HS-5 (cell line): ENCODE measurements around the gene NDUFB10.
"Not testable (repeated sequence)": the region's sequence is repeated elsewhere in the genome, so short reads cannot be mapped to it uniquely, and the experiment has no call there.

Experiments used
- DNase-seq: peaks from one replicate; pipeline ENCODE4 v3.0.0-alpha.2; 2012; ENCODE audit warnings: low read depth

The NDUFB10 gene

GRCh38 chr16:1959269-1960039, at the start of gene NDUFB10:
TSS of gene NDUFB10 (plus strand) at chr16:1959538. CDS start at chr16:1959625, 87 bp downstream.
- peak; percentile 43 for DNase-seq

- DNase-seq, result no peak
Observed at GRCh38 chr16:1909561-1910231, 49.6 kb upstream of the NDUFB10 start.

- DNase-seq, result no peak
Observed at GRCh38 chr16:1911467-1912214, 47.7 kb upstream of the NDUFB10 start.

DNA sequence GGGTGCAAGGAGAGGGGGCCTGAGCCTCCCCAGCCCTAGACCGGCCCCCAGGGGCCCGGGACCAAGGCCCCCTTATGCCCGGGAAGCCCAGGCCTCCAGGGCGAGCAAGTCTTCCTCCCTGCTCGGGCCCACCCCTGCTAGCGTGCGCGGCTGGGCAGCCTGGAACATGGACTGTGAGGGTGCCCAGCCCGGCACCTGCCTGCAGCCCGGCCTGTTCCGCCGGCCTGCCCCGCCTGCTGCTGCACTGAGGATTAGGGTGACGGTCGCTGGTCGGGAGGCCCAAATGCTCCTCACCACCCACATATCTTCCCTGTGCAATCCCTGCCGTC, 47.2 kb upstream of the NDUFB10 start:
- DNase-seq, result no peak

- DNase-seq, result no peak
Observed at GRCh38 chr16:1913327-1914083, 45.8 kb upstream of the NDUFB10 start.

GRCh38 chr16:1914084-1914608, 45.2 kb upstream of the NDUFB10 start:
- DNase-seq, result no peak

DNA sequence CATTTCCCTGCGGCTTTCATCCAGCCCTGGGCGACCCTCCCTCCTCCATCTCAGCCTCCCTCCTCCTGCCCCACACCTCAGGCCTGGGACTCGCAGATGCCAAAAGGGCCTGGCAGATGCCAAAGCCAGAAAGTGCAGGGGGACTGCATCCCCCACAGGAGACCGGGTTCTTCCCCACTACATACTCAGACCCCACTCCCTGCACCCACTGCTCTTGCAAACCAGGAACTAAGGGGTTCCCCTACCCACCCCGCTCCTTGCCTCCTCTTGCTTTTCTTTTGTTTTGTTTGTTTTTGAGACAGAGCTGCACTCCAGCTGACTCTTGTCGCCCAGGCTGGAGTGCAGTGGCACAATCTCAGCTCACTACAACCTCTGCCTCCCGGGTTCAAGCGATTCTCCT, 44.4 kb upstream of the NDUFB10 start:
- DNase-seq, result no peak

DNA sequence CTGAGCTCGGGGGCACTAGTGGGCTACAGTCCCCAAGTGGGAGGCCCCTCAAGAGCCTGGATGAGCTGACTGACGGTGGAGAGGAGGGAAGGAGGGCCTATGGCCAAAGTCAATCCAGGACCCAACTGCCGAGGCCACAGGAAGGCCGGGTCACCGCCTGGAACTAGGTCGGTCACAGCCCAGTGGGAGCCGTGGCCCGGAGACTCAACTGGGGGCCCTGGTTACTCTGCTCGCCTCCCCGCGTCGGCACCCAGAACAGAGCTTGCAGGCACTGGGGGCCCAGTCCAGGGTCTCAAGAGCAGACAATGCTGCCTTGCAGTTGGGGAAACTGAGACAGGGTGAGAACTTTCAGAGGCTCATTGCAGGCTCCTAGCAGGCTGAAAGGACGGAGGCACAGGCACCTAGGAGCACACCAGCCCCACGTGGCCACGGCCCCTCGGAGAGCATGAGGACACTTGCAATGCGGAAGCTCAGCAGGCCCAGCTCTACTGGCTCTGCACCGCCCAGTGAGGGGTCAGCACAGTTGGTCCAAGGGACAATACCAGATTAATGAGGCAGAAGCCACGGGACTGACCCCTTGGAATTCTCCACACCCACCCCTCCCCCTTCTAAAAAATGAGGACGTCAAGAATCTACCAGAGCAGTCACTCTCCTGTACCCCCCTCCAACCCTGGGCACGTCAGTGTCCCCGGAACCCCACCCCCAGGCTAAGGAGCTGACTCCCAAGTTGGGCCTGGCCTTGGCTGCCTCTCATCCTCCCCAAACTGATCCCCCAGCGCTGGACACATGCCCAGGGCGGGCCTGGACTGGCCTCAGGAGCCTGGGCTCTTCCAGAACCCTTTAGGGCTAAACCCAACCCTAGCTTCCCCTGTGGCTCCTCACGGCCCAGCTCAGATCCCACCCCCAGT, 43.4 kb upstream of the NDUFB10 start:
- no peak for DNase-seq

GRCh38 chr16:1916640-1916990, 42.7 kb upstream of the NDUFB10 start:
- no peak for DNase-seq

- DNase-seq, result no peak
Observed at GRCh38 chr16:1917056-1917664, 42.2 kb upstream of the NDUFB10 start.

- DNase-seq, result no peak
Observed at GRCh38 chr16:1917665-1918350, 41.5 kb upstream of the NDUFB10 start.

DNA sequence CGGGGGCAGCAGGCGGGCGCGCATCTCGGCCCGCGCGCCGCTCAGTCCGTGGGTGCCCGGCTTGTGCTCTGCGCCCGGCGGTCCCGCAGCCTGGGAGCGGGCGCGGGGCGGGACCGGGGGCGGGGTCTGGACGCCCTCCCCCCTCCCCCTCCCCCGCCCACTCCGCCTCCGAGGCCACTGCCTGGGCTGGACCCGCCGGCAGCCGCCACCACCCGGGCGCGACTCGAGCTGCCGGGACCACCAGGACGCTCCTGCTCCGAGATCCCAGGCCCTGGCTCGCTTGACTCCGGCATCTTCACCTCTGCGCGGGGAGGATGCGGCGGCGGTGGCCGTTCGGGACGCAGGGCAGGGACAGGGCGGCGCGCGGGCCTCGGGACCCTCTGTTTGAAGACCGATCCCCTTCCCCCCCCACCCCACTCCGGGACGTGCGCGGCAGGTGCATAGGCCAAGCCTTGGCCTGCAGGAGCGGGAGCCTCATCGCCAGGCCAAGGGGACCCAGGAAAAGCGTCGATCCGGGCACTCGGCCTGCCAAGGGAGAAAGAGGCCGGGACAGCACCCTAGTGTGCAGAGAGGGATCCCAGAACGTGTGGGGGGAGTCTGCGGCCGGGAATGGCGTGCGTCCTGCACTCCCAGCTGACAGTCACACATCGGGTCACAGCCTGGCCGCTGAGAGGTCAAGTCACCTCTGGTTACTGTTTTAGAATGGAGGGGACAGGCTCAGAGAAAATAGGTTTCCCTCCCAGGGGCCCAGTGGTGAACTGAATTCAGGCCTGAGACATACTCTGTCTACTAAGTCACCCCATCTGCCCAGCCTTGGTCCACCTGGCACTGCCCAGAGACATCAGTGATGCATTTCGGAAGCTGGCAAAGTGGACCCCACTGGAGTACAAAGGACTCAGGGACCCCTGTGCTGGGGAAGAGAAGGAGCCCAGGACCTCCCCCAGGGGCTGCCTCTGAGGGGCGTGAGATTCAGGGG, 40.7 kb upstream of the NDUFB10 start, which contains the start of gene HS3ST6:
Gene HS3ST6 (minus strand): TSS at position 65 of the 976 bp plus-strand sequence. CDS start 92 bp downstream, outside the sequence.
- DNase-seq, result no peak

DNA sequence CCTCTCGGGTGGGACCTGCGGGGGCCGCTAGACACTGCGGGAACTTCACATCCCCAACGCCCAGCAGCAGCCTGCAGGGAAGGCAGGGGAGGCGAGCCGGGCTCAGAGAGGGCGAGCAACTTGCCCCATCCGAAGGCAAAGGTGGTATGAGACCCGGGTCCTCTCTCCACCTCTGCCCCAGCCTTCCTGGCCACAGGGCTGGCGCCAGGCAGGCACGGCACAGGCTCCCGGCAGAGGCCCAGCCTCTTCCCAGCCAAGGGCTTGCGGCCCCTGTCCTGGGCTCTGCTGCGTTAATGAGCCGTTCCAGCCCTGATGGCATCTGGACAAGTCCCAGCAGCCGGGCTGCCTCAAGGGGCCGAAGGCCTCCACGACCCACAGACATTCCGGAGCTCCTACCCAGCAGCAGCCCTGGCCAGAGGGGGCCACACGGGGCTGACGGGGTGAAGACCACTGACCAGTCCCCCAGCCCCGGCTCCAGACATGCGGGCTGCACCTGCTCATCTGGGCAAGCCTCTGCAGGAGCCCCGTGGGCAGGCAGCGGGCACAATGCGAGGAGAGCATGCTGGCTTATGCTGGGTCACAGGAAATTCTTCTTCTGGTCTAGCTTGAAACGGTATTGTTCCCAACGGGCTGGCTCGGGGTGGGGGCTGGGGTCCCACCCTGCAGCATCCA, 39.9 kb upstream of the NDUFB10 start:
- no peak for DNase-seq

DNA sequence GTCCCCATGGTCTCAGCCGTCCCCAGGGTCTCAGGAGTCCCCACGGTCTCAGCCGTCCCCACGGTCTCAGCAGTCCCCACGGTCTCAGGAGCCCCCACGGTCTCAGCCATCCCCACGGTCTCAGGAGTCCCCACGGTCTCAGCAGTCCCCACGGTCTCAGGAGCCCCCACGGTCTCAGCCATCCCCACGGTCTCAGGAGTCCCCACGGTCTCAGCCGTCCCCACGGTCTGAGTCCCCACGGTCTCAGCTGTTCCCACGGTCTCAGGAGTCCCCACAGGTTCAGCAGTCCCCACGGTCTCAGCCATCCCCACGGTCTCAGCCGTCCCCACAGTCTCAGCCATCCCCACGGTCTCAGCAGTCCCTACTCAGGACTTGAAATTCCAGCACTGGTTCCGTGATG, 39.2 kb upstream of the NDUFB10 start:
- not testable (repeated sequence) for DNase-seq

GRCh38 chr16:1920727-1921171, 38.6 kb upstream of the NDUFB10 start:
- no peak for DNase-seq

DNA sequence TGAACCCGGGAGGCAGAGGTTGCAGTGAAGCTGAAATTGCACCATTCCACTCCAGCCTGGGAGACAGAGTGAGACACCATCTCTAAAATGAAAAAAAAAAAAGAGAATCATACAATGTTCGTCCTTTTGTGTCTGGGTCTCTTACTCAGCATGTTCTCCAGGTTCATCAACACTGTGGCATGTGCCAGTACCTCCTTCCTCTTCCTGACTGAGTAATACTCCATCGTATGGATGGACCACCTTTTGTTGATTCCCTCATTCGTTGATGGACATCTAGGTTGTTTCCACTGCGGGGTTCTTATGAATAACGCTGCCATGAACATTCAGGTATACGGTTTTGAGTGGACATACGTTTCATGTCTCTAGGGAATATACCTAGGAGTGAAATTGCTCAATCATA, 37.0 kb upstream of the NDUFB10 start:
- no peak for DNase-seq

GRCh38 chr16:1923299-1924034, 35.9 kb upstream of the NDUFB10 start:
- DNase-seq, result no peak
